Spleen (tissue), 7 donors: ENCODE measurements around the gene CCDC93.

Experiments used
- CTCF ChIP-seq, 11 experiments: fragments of 200-600 bp in 7 of 11; fragments of 450-650 bp in 4 of 11; sonication (generic) in 4 of 11; IDR thresholded peaks in 8 of 11; conservative IDR thresholded peaks in 3 of 11; 1 replicate in 7 of 11; 2 replicates in 4 of 11; pipeline versions ENCODE4 v1.4.0 to v1.8.0; 2016 to 2021; ENCODE audit warnings: antibody characterized with exemption in 11 of 11, inconsistent platforms in 4 of 11, mild to moderate bottlenecking in 1 of 11
- POLR2A ChIP-seq, 3 donors: fragments of 450-650 bp; IDR thresholded peaks; one replicate each; pipeline ENCODE4 v1.5.1; 2017; ENCODE audit warnings: antibody characterized with exemption in 3 of 3, mild to moderate bottlenecking in 1 of 3
- POLR2AphosphoS5 ChIP-seq, 3 donors: sonication (generic); formaldehyde crosslinking; IDR thresholded peaks; one replicate each; pipeline ENCODE4 v1.5.1; 2017; ENCODE audit warnings: antibody characterized with exemption in 3 of 3
- donor health status: DM: no; HTN: no; CAD: no; lungs with moderate emphysema.
- donor health status: DM: no; HTN: no; CAD: no.
- donor health status: DM: no; HTN: no; CAD: no.

GRCh38 chr2:118062669-118063068, 48.8 kb upstream of the CCDC93 start:
- TF ChIP-seq CTCF (IDR thresholded peaks at IDR 0.05 in 8 of 11, conservative IDR thresholded peaks at IDR 0.05 in 3 of 11) (no peak), POLR2A (IDR thresholded peaks at IDR 0.05) (no peak), POLR2AphosphoS5 (IDR thresholded peaks at IDR 0.05) (no peak)
